ENCODE results near the gene STAC3. TPM values are rescaled to one million over a fixed set of nuclear protein-coding genes. Genes with fewer than 3 reads are reported as not detected.

The STAC3 gene
- total RNA-seq, 1 donor from 2014 or later = 5.1 TPM

DNA sequence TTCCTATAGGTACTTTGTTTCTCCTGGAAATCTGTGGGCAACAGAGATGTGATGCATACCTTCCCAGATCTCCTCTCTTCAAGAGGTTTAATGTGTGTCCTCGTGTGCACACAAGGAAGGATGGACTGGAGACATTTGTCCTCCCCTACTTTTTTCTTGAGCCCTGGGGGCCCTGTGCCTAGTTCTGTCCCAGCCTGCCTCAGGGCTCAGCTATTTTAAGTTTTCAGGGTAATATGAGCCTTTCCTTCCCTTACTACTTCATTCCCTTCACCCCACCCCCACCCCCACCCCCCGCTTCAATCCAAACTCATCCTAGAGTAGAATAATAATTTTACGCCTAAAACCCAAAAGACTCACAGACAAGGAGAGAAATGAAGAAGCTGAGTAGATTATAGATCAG is 446 bp downstream of the STAC3 start:
- Histone ChIP-seq H3K27me3 (no peaks in the 10 kb centered on the region), H3K27ac (no peak overlapping the region), H4K20me1 (ENCODE audit: low read depth) (no peaks in the 10 kb centered on the region), H3K79me2 (ENCODE audit: low read depth) (no peaks in the 10 kb centered on the region), H3K9me3 (ENCODE audit: low read depth) (no peaks in the 10 kb centered on the region), H3K36me3 (no peaks in the 10 kb centered on the region), H3K4me1 (peaks cover 5% of the 10 kb centered on the region), H3F3A (ENCODE audit: low read depth) (peaks cover 7% of the 10 kb centered on the region), H2AFZ (replicated peaks) (no peak overlapping the region), H3K4me2 (no peak overlapping the region), H3K9ac (no peak overlapping the region), H3K4me3 (no peak overlapping the region)
- Mint-ChIP-seq H3K4me3 (no peak overlapping the region), H3K27ac (no peak overlapping the region), H3K9me3 (peaks cover 2% of the 10 kb centered on the region), H3K4me1 (peaks cover 3% of the 10 kb centered on the region), H3K36me3 (peaks cover 6% of the 10 kb centered on the region), H3K27me3 (ENCODE audit: insufficient read depth, low read depth) (peaks cover 4% of the 10 kb centered on the region)
- no peak for DNase-seq (ENCODE audit: low spot score)
- TF ChIP-seq EZH2 (IDR thresholded peaks at IDR 0.05) = no peak
- TF ChIP-seq, protein P1, sequence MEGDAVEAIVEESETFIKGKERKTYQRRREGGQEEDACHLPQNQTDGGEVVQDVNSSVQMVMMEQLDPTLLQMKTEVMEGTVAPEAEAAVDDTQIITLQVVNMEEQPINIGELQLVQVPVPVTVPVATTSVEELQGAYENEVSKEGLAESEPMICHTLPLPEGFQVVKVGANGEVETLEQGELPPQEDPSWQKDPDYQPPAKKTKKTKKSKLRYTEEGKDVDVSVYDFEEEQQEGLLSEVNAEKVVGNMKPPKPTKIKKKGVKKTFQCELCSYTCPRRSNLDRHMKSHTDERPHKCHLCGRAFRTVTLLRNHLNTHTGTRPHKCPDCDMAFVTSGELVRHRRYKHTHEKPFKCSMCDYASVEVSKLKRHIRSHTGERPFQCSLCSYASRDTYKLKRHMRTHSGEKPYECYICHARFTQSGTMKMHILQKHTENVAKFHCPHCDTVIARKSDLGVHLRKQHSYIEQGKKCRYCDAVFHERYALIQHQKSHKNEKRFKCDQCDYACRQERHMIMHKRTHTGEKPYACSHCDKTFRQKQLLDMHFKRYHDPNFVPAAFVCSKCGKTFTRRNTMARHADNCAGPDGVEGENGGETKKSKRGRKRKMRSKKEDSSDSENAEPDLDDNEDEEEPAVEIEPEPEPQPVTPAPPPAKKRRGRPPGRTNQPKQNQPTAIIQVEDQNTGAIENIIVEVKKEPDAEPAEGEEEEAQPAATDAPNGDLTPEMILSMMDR (IDR thresholded peaks at IDR 0.05) = no peak
- no peak for TF ChIP-seq EZH2phosphoT487 (IDR thresholded peaks at IDR 0.05)

DNA sequence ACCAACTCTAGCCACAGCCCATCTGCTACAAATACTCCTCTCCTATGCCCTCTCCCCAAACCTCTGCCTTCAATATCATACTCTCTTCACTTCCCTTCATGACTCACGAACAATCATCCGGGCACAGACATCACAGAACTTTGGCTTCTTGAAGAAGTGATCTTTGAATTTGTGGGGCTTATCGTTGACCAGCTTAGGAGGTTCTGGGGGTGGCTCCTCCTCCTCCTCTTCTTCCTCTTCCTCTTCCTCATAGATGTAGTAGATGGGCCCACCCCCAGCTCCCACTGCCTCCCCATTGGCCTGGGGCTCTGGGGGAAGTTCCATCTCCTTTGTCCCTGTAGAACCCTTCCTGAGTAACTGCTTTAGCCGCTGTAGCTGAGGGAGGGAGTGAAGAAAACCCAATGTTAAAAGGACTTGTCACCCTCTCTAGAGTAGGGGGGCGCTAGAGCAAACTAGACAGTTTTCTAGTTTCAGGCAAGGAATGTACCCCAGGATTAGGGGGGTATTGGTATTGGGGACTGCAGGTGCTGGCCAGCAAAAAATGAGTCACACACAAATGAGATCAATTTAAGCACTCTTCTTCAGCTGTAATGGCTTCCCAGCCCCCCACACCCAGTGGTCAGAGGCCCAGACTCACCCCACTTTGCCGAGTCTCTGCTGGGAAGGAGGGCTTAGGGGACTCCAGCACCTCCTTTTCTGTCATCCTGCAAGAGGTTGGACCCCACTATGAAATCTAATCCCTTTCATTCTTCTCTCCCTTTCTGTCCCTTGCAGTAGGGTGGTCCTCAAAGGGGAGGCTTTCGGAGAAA is 1.8 kb downstream of the STAC3 start:
- Mint-ChIP-seq H3K4me3 (no peak overlapping the region), H3K27me3 (ENCODE audit: insufficient read depth, low read depth) (peaks cover 7% of the 10 kb centered on the region), H3K4me1 (peaks cover 8% of the 10 kb centered on the region), H3K9me3 (peaks cover 2% of the 10 kb centered on the region), H3K27ac (no peak overlapping the region), H3K36me3 (peaks cover 4% of the 10 kb centered on the region)
- H3K27ac ChIP-seq = no peak overlapping the region
- H3K4me2 ChIP-seq = no peak overlapping the region
- H3K9me3 ChIP-seq (ENCODE audit: low read depth) = no peaks in the 10 kb centered on the region
- H3K27me3 ChIP-seq = peaks cover 4% of the 10 kb centered on the region
- H3K9ac ChIP-seq = no peak overlapping the region
- no peak overlapping the region for H2AFZ ChIP-seq (replicated peaks)
- peaks cover 17% of the 10 kb centered on the region for H3F3A ChIP-seq (ENCODE audit: low read depth)
- no peak for TF ChIP-seq EZH2 (IDR thresholded peaks at IDR 0.05)
- TF ChIP-seq, protein P1 (IDR thresholded peaks at IDR 0.05) = no peak
- H3K79me2 ChIP-seq (ENCODE audit: low read depth) = no peaks in the 10 kb centered on the region
- no peak for DNase-seq (ENCODE audit: low spot score)
- peaks cover 5% of the 10 kb centered on the region for H3K4me1 ChIP-seq
- H3K4me3 ChIP-seq = no peak overlapping the region
- H4K20me1 ChIP-seq (ENCODE audit: low read depth) = no peaks in the 10 kb centered on the region
- no peaks in the 10 kb centered on the region for H3K36me3 ChIP-seq

DNA sequence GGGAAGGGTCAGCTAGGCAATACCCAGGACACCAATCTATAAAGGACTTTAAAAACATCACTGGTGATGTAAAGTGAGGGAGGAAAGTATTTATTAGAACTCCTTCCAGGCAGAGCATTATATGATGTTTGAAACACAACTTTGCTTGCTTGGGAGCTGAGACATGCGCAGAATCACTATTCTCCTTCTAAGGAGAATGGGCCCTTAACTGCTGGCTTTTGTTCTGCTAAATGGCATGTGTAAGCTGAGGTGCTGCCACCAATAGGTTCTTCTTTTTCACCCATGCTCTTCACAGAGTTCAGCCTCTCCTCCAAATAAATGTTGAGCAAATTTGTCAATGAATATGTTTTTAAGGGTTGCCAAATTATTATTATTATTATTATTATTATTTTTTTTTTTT is 3.9 kb downstream of the STAC3 start:
- H3K4me3 ChIP-seq = no peak overlapping the region
- H3K9me3 Mint-ChIP-seq = peaks cover 2% of the 10 kb centered on the region
- H3K27me3 Mint-ChIP-seq (ENCODE audit: insufficient read depth, low read depth) = peaks cover 21% of the 10 kb centered on the region
- H3F3A ChIP-seq (ENCODE audit: low read depth) = peaks cover 33% of the 10 kb centered on the region
- H3K36me3 ChIP-seq = no peaks in the 10 kb centered on the region
- H3K9ac ChIP-seq = no peak overlapping the region
- no peak overlapping the region for H3K27ac Mint-ChIP-seq
- no peak overlapping the region for H2AFZ ChIP-seq (replicated peaks)
- peaks cover 10% of the 10 kb centered on the region for H3K4me1 ChIP-seq
- peaks cover 8% of the 10 kb centered on the region for H4K20me1 ChIP-seq (ENCODE audit: low read depth)
- peaks cover 17% of the 10 kb centered on the region for H3K4me1 Mint-ChIP-seq
- no peak overlapping the region for H3K27ac ChIP-seq
- no peaks in the 10 kb centered on the region for H3K79me2 ChIP-seq (ENCODE audit: low read depth)
- H3K4me2 ChIP-seq = no peak overlapping the region
- TF ChIP-seq, protein P1 (IDR thresholded peaks at IDR 0.05) = no peak
- no peak for TF ChIP-seq EZH2phosphoT487 (IDR thresholded peaks at IDR 0.05)
- TF ChIP-seq EZH2 (IDR thresholded peaks at IDR 0.05) = no peak
- H3K4me3 Mint-ChIP-seq = no peak overlapping the region
- peaks cover 23% of the 10 kb centered on the region for H3K27me3 ChIP-seq
- H3K36me3 Mint-ChIP-seq = no peaks in the 10 kb centered on the region
- H3K9me3 ChIP-seq (ENCODE audit: low read depth) = no peaks in the 10 kb centered on the region
- no peak for DNase-seq (ENCODE audit: low spot score)

All from neural progenitor cell (in vitro differentiated cells).